ENCODE measurements around the gene DNM1. TPM values are rescaled to one million over a fixed set of nuclear protein-coding genes. Genes with fewer than 3 reads are reported as not detected.

Gene DNM1
- polyA plus RNA-seq, 3 donors: 0.05 to 4.9 (median 0.56) TPM

DNA sequence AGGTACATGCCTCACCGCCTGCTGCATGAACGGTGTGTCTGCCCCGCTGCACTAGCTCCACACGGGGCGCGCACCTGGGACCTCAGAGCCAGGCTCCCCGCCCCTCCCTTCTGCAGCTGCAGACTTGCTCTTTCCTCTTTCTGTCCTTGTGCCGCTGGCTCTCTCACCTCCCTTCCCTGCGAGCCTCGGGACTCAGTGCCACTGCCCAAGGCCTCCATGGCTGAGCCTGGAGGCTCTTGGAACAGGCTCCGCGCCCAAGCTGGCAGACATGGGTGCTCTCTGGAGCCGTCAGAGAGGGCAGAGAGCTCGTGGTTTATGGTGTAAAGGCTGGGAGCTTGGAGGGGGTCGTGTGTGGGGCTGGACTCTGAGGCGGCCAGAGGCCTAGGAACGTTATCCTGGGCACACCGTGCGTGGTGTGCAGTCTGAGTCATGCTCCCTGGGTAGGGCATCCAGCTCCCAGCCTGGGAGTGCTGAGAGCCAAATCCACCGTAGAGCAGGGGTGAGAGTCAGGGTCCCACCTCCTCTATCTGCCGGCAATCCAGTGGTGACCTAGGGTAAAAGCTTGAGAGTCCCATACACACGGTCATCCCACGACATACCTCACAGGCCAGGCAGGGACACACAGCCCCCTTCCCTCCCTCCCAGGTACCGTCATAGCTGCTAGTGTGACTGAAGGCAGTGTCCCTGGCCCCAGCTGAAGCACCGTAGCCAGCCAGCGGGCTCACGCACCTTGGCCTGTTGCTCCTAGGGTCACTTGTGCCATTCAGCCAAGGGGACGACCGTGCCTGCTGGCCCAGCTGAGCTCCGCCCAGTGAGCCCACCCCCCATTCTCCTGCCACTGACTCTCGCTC, 50.2 kb downstream of the DNM1 start:
- Mint-ChIP-seq H3K27ac (peak overlapping the region in 2 of 7 donors; percentile 13 to 64), H3K4me1 (peaks cover 14% of the 10 kb centered on the region), H3K27me3 (ENCODE audit: low read depth in 3 of 3) (peaks cover 18 to 30% (median 25%) of the 10 kb centered on the region in 3 donors), H3K36me3 (peaks cover 13 to 27% of the 10 kb centered on the region in 2 donors), H3K4me3 (no peak overlapping the region), H3K9me3 (peaks cover 0 to 3% (median 2%) of the 10 kb centered on the region in 7 donors)
- Histone ChIP-seq H3K36me3 (replicated peaks in 1 of 2; ENCODE audit: control insufficient read depth in 1 of 2, insufficient read depth in 2 of 2, low read length in 2 of 2) (peaks cover 16 to 17% of the 10 kb centered on the region in 2 donors), H3K9ac (ENCODE audit: insufficient read depth, low read length, poor library complexity, severe bottlenecking) (no peak overlapping the region), H3K4me3 (replicated peaks in 1 of 3; ENCODE audit: low read depth in 2 of 3, low read length in 3 of 3) (no peak overlapping the region), H3K27me3 (ENCODE audit: control insufficient read depth in 2 of 2, insufficient read depth in 2 of 2, low read length in 2 of 2) (peaks cover 0 to 13% of the 10 kb centered on the region in 2 donors), H3K9me3 (replicated peaks in 1 of 2; ENCODE audit: control insufficient read depth in 1 of 2, insufficient read depth in 1 of 2, low read length in 2 of 2) (no peaks in the 10 kb centered on the region), H4K20me1 (ENCODE audit: insufficient read depth, low read length) (no peaks in the 10 kb centered on the region), H3K79me2 (ENCODE audit: insufficient read depth, low read length) (no peaks in the 10 kb centered on the region), H3K27ac (ENCODE audit: low read depth in 1 of 2, low read length in 2 of 2) (no peak overlapping the region), H2AFZ (ENCODE audit: insufficient read depth, low read depth, low read length, poor library complexity, severe bottlenecking) (no peak overlapping the region), H3K4me1 (ENCODE audit: control insufficient read depth in 1 of 2, insufficient read depth in 2 of 2, low read length in 2 of 2) (peaks cover 12 to 19% of the 10 kb centered on the region in 2 donors), H3K4me2 (replicated peaks; ENCODE audit: extremely low read depth, low read length, poor library complexity, severe bottlenecking) (no peak overlapping the region)
- TF ChIP-seq CTCF (IDR thresholded peaks at IDR 0.05): no peak
- WGBS (ENCODE audit: insufficient coverage): 90% methylated on average over 28 of the region's 31 CpGs
- intact Hi-C loops (cut with micrococcal nuclease): no loop called here
- no peak for DNase-seq

DNA sequence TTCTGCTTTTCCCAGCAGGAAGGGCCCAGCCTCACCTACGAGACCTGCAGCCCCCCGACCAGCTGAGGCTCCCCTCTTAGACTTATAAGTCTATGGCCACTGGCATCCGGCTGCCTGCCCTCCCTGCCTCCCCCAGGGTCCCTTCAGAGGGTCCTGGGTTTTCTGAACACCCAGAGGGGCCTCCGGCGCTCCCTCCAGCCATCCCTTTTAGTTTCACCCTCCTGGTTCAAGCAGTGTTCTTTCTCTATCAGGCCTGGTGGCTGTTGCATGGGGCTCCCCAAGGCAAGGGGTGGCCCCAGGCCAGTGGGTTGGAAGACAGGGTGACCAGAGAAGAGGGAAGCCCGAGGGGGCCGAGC, 50.8 kb downstream of the DNM1 start:
- Histone ChIP-seq H3K4me2 (replicated peaks; ENCODE audit: extremely low read depth, low read length, poor library complexity, severe bottlenecking) (no peak overlapping the region), H3K4me3 (replicated peaks in 1 of 3; ENCODE audit: low read depth in 2 of 3, low read length in 3 of 3) (no peak overlapping the region), H3K9ac (ENCODE audit: insufficient read depth, low read length, poor library complexity, severe bottlenecking) (no peak overlapping the region), H3K9me3 (replicated peaks in 1 of 2; ENCODE audit: control insufficient read depth in 1 of 2, insufficient read depth in 1 of 2, low read length in 2 of 2) (no peaks in the 10 kb centered on the region), H3K79me2 (ENCODE audit: insufficient read depth, low read length) (no peaks in the 10 kb centered on the region), H3K27me3 (ENCODE audit: control insufficient read depth in 2 of 2, insufficient read depth in 2 of 2, low read length in 2 of 2) (peaks cover 0 to 13% of the 10 kb centered on the region in 2 donors), H4K20me1 (ENCODE audit: insufficient read depth, low read length) (no peaks in the 10 kb centered on the region), H3K4me1 (ENCODE audit: control insufficient read depth in 1 of 2, insufficient read depth in 2 of 2, low read length in 2 of 2) (peaks cover 12 to 19% of the 10 kb centered on the region in 2 donors), H3K27ac (ENCODE audit: low read depth in 1 of 2, low read length in 2 of 2) (no peak overlapping the region), H2AFZ (ENCODE audit: insufficient read depth, low read depth, low read length, poor library complexity, severe bottlenecking) (no peak overlapping the region), H3K36me3 (replicated peaks in 1 of 2; ENCODE audit: control insufficient read depth in 1 of 2, insufficient read depth in 2 of 2, low read length in 2 of 2) (peaks cover 22 to 23% of the 10 kb centered on the region in 2 donors)
- no peak overlapping the region for H3K27ac Mint-ChIP-seq
- intact Hi-C loops (cut with micrococcal nuclease): no loop called here
- no peak overlapping the region for H3K4me3 Mint-ChIP-seq
- WGBS (ENCODE audit: insufficient coverage): 96% methylated on average over 5 of the region's 7 CpGs
- H3K9me3 Mint-ChIP-seq: peaks cover 0 to 3% (median 2%) of the 10 kb centered on the region in 7 donors
- no peak for TF ChIP-seq CTCF (IDR thresholded peaks at IDR 0.05)
- H3K27me3 Mint-ChIP-seq (ENCODE audit: low read depth in 3 of 3): peaks cover 14 to 27% (median 21%) of the 10 kb centered on the region in 3 donors
- DNase-seq: no peak
- H3K4me1 Mint-ChIP-seq: peaks cover 14% of the 10 kb centered on the region
- H3K36me3 Mint-ChIP-seq: peaks cover 17 to 33% of the 10 kb centered on the region in 2 donors
